Testis (tissue), 2 donors: Measurements from ENCODE around the gene ORC3.
"Not testable (repeated sequence)": the region's sequence is repeated elsewhere in the genome, so short reads cannot be mapped to it uniquely, and the experiment has no call there.

ENCODE experiments used
- POLR2A ChIP-seq: fragments of 450-650 bp; IDR thresholded peaks from one replicate; pipeline ENCODE4 v1.6.1; 2017; ENCODE audit warnings: antibody characterized with exemption, mild to moderate bottlenecking, moderate library complexity
- TF ChIP-seq, protein P1 (sequence below), 3 experiments: fragments of 450-650 bp in 2 of 3; fragments of 200-600 bp in 1 of 3; sonication (generic) in 1 of 3; IDR thresholded peaks; one replicate each; pipeline ENCODE4 v1.5.1; 2016 to 2019; ENCODE audit warnings: antibody characterized with exemption in 3 of 3, mild to moderate bottlenecking in 2 of 3, moderate library complexity in 1 of 3

DNA sequence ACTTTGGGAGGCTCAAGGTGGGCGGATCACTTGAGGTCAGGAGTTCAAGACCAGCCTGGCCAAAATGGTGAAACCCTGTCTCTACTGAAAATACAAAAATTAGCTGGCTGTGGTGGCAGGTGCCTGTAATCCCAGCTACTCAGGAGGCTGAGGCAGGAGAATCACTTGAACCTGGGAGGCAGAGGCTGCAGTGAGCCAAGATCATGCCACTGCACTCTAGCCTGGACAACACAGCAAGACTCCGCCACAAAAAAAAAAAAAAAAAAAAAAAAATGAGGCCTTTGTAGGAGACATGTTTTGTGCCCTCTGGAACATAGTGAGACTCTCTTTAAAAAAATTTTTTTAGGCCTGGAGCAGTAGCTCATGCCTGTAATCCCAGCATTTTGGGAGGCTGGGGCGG is 122.8 kb downstream of the ORC3 start:
- TF ChIP-seq, protein P1, sequence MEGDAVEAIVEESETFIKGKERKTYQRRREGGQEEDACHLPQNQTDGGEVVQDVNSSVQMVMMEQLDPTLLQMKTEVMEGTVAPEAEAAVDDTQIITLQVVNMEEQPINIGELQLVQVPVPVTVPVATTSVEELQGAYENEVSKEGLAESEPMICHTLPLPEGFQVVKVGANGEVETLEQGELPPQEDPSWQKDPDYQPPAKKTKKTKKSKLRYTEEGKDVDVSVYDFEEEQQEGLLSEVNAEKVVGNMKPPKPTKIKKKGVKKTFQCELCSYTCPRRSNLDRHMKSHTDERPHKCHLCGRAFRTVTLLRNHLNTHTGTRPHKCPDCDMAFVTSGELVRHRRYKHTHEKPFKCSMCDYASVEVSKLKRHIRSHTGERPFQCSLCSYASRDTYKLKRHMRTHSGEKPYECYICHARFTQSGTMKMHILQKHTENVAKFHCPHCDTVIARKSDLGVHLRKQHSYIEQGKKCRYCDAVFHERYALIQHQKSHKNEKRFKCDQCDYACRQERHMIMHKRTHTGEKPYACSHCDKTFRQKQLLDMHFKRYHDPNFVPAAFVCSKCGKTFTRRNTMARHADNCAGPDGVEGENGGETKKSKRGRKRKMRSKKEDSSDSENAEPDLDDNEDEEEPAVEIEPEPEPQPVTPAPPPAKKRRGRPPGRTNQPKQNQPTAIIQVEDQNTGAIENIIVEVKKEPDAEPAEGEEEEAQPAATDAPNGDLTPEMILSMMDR (IDR thresholded peaks at IDR 0.05): not testable (repeated sequence)
- not testable (repeated sequence) for TF ChIP-seq POLR2A
